Measurements from ENCODE around the gene MAPKAPK5. TPM values are rescaled to one million over a fixed set of nuclear protein-coding genes. Genes with fewer than 3 reads are reported as not detected.
A peak's percentile ranks its signal among the peaks of the same experiment; 100 is the strongest.

The MAPKAPK5 gene
- polyA plus RNA-seq, 3 donors: 25.3 to 58.2 (median 28.2) TPM

DNA sequence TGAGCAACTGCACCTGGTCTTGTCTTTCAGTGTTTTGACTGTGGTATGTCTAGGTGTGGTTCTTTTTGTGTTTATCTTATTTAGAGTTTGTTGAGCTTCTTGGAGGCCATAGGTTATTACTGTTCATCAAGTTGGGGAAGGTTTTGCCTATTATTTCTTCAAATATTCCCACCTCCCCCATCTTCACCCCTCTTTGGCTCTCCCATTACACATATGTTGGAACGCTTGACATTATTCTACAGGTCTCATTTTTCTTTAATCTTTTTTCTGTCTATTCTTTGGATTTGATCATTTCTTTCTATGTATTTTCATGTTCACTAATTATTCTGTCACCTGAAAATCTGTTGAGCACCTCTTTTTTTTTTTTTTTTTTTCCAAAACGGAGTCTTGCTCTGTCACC is 16.2 kb downstream of the MAPKAPK5 start:
- Histone ChIP-seq H3K36me3 (replicated peaks in 1 of 2; ENCODE audit: control insufficient read depth in 1 of 2, insufficient read depth in 2 of 2, low read length in 2 of 2) (peaks cover 0 to 9% of the 10 kb centered on the region in 2 donors), H2AFZ (ENCODE audit: insufficient read depth, low read depth, low read length, poor library complexity, severe bottlenecking) (no peak overlapping the region), H3K4me3 (replicated peaks in 1 of 3; ENCODE audit: low read depth in 2 of 3, low read length in 3 of 3) (no peak overlapping the region), H3K9ac (ENCODE audit: insufficient read depth, low read length, poor library complexity, severe bottlenecking) (no peak overlapping the region), H3K27ac (ENCODE audit: low read depth in 1 of 2, low read length in 2 of 2) (no peak overlapping the region), H3K27me3 (ENCODE audit: control insufficient read depth in 2 of 2, insufficient read depth in 2 of 2, low read length in 2 of 2) (no peaks in the 10 kb centered on the region), H3K4me2 (replicated peaks; ENCODE audit: extremely low read depth, low read length, poor library complexity, severe bottlenecking) (no peak overlapping the region), H4K20me1 (ENCODE audit: insufficient read depth, low read length) (peaks cover 65% of the 10 kb centered on the region), H3K4me1 (ENCODE audit: control insufficient read depth in 1 of 2, insufficient read depth in 2 of 2, low read length in 2 of 2) (peaks cover 5 to 7% of the 10 kb centered on the region in 2 donors), H3K79me2 (ENCODE audit: insufficient read depth, low read length) (peaks cover 98% of the 10 kb centered on the region), H3K9me3 (replicated peaks in 1 of 2; ENCODE audit: control insufficient read depth in 1 of 2, insufficient read depth in 1 of 2, low read length in 2 of 2) (peaks cover 0 to 4% of the 10 kb centered on the region in 2 donors)
- H3K27me3 Mint-ChIP-seq (ENCODE audit: low read depth in 3 of 3): no peaks in the 10 kb centered on the region
- H3K27ac Mint-ChIP-seq: peak overlapping the region in 1 of 7 donors; percentile 47
- H3K9me3 Mint-ChIP-seq: peaks cover 0 to 3% (median 0%) of the 10 kb centered on the region in 7 donors
- peaks cover 10% of the 10 kb centered on the region for H3K4me1 Mint-ChIP-seq
- TF ChIP-seq, protein P1, sequence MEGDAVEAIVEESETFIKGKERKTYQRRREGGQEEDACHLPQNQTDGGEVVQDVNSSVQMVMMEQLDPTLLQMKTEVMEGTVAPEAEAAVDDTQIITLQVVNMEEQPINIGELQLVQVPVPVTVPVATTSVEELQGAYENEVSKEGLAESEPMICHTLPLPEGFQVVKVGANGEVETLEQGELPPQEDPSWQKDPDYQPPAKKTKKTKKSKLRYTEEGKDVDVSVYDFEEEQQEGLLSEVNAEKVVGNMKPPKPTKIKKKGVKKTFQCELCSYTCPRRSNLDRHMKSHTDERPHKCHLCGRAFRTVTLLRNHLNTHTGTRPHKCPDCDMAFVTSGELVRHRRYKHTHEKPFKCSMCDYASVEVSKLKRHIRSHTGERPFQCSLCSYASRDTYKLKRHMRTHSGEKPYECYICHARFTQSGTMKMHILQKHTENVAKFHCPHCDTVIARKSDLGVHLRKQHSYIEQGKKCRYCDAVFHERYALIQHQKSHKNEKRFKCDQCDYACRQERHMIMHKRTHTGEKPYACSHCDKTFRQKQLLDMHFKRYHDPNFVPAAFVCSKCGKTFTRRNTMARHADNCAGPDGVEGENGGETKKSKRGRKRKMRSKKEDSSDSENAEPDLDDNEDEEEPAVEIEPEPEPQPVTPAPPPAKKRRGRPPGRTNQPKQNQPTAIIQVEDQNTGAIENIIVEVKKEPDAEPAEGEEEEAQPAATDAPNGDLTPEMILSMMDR (IDR thresholded peaks at IDR 0.05): no peak
- 100% methylated on average over 1 of the region's 2 CpGs for WGBS (ENCODE audit: insufficient coverage)
- intact Hi-C loops (cut with micrococcal nuclease): no loop called here
- no peak for DNase-seq
- peaks cover 7 to 18% of the 10 kb centered on the region in 2 donors for H3K36me3 Mint-ChIP-seq
- no peak overlapping the region for H3K4me3 Mint-ChIP-seq

- Histone ChIP-seq H3K4me3 (replicated peaks in 1 of 3; ENCODE audit: low read depth in 2 of 3, low read length in 3 of 3) (no peak overlapping the region), H3K27ac (ENCODE audit: low read depth in 1 of 2, low read length in 2 of 2) (no peak overlapping the region), H3K9me3 (replicated peaks in 1 of 2; ENCODE audit: control insufficient read depth in 1 of 2, insufficient read depth in 1 of 2, low read length in 2 of 2) (peaks cover 0 to 4% of the 10 kb centered on the region in 2 donors), H3K4me1 (ENCODE audit: control insufficient read depth in 1 of 2, insufficient read depth in 2 of 2, low read length in 2 of 2) (peaks cover 5 to 7% of the 10 kb centered on the region in 2 donors), H3K9ac (ENCODE audit: insufficient read depth, low read length, poor library complexity, severe bottlenecking) (no peak overlapping the region), H3K36me3 (replicated peaks in 1 of 2; ENCODE audit: control insufficient read depth in 1 of 2, insufficient read depth in 2 of 2, low read length in 2 of 2) (peaks cover 0 to 13% of the 10 kb centered on the region in 2 donors), H3K27me3 (ENCODE audit: control insufficient read depth in 2 of 2, insufficient read depth in 2 of 2, low read length in 2 of 2) (no peaks in the 10 kb centered on the region), H3K79me2 (ENCODE audit: insufficient read depth, low read length) (peaks cover 98% of the 10 kb centered on the region), H2AFZ (ENCODE audit: insufficient read depth, low read depth, low read length, poor library complexity, severe bottlenecking) (no peak overlapping the region), H3K4me2 (replicated peaks; ENCODE audit: extremely low read depth, low read length, poor library complexity, severe bottlenecking) (no peak overlapping the region), H4K20me1 (ENCODE audit: insufficient read depth, low read length) (peaks cover 66% of the 10 kb centered on the region)
- 97% methylated on average over 6 of the region's 7 CpGs for WGBS (ENCODE audit: insufficient coverage)
- H3K27ac Mint-ChIP-seq: peak overlapping the region in 2 of 7 donors; percentile 32 to 60
- H3K4me1 Mint-ChIP-seq: peaks cover 10% of the 10 kb centered on the region
- no peak for DNase-seq
- peaks cover 0 to 3% (median 0%) of the 10 kb centered on the region in 7 donors for H3K9me3 Mint-ChIP-seq
- intact Hi-C loops (cut with micrococcal nuclease): no loop called here
- TF ChIP-seq, protein P1 (IDR thresholded peaks at IDR 0.05): no peak
- H3K27me3 Mint-ChIP-seq (ENCODE audit: low read depth in 3 of 3): no peaks in the 10 kb centered on the region
- H3K36me3 Mint-ChIP-seq: peaks cover 7 to 21% of the 10 kb centered on the region in 2 donors
- H3K4me3 Mint-ChIP-seq: no peak overlapping the region
These were observed 16.8 kb downstream of the MAPKAPK5 start for GRCh38 chr12:111858778-111859177.
